IMR-90 (cell line): ENCODE data around the gene DGKB.

Experiments used
- BHLHE40 ChIP-seq: fragments of 150-350 bp; IDR thresholded peaks from 2 replicates; pipeline ENCODE4 v1.6.1; 2016; ENCODE audit warnings: mild to moderate bottlenecking, low read depth, low read length
- CEBPB ChIP-seq: IDR thresholded peaks from 2 replicates; pipeline ENCODE4 v1.6.1; 2012; ENCODE audit warnings: low read depth, low read length, improper control_type of control experiment
- CHD1 ChIP-seq: IDR thresholded peaks from 2 replicates; pipeline ENCODE4 v1.6.1; 2012; ENCODE audit warnings: low read depth, low read length, improper control_type of control experiment
- MXI1 ChIP-seq: IDR thresholded peaks from 2 replicates; pipeline ENCODE4 v1.6.1; 2012; ENCODE audit warnings: low read depth, mild to moderate bottlenecking, low read length, moderate library complexity, borderline replicate concordance
- NFE2L2 ChIP-seq: fragments of 150-350 bp; IDR thresholded peaks from 2 replicates; pipeline ENCODE4 v1.6.1; 2016; ENCODE audit warnings: low read depth, mild to moderate bottlenecking, low read length
- POLR2A ChIP-seq: IDR thresholded peaks from 2 replicates; pipeline ENCODE4 v1.6.1; 2012; ENCODE audit warnings: mild to moderate bottlenecking, low read depth, low read length
- RAD21 ChIP-seq: IDR thresholded peaks from 2 replicates; pipeline ENCODE4 v1.6.1; 2012; ENCODE audit warnings: low read length, improper control_type of control experiment
- RFX5 ChIP-seq: IDR thresholded peaks from 2 replicates; pipeline ENCODE4 v1.8.0; 2012; ENCODE audit warnings: low read depth, mild to moderate bottlenecking, low read length, moderate library complexity
- TF ChIP-seq, protein P1 (sequence below): conservative IDR thresholded peaks from 2 replicates; pipeline ENCODE4 v1.5.1; 2012; ENCODE audit warnings: mild to moderate bottlenecking, low read depth, low read length, improper control_type of control experiment
- TF ChIP-seq, protein P2 (sequence below): fragments of 150-350 bp; IDR thresholded peaks from 2 replicates; pipeline ENCODE4 v1.6.1; 2016; ENCODE audit warnings: low read depth, mild to moderate bottlenecking, low read length, moderate library complexity, borderline replicate concordance

- TF ChIP-seq RFX5: no peak
- TF ChIP-seq RAD21: no peak
- no peak for TF ChIP-seq POLR2A
- TF ChIP-seq, protein P1, sequence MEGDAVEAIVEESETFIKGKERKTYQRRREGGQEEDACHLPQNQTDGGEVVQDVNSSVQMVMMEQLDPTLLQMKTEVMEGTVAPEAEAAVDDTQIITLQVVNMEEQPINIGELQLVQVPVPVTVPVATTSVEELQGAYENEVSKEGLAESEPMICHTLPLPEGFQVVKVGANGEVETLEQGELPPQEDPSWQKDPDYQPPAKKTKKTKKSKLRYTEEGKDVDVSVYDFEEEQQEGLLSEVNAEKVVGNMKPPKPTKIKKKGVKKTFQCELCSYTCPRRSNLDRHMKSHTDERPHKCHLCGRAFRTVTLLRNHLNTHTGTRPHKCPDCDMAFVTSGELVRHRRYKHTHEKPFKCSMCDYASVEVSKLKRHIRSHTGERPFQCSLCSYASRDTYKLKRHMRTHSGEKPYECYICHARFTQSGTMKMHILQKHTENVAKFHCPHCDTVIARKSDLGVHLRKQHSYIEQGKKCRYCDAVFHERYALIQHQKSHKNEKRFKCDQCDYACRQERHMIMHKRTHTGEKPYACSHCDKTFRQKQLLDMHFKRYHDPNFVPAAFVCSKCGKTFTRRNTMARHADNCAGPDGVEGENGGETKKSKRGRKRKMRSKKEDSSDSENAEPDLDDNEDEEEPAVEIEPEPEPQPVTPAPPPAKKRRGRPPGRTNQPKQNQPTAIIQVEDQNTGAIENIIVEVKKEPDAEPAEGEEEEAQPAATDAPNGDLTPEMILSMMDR: no peak
- no peak for TF ChIP-seq MXI1
- TF ChIP-seq CEBPB: no peak
- no peak for TF ChIP-seq BHLHE40
- TF ChIP-seq NFE2L2: no peak
- TF ChIP-seq, protein P2, sequence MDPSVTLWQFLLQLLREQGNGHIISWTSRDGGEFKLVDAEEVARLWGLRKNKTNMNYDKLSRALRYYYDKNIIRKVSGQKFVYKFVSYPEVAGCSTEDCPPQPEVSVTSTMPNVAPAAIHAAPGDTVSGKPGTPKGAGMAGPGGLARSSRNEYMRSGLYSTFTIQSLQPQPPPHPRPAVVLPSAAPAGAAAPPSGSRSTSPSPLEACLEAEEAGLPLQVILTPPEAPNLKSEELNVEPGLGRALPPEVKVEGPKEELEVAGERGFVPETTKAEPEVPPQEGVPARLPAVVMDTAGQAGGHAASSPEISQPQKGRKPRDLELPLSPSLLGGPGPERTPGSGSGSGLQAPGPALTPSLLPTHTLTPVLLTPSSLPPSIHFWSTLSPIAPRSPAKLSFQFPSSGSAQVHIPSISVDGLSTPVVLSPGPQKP: no peak
- TF ChIP-seq CHD1: no peak
Observed at GRCh38 chr7:14201353-14201752, 701.2 kb downstream of the DGKB start.
